Measurements from ENCODE around the gene MT4. TPM values are rescaled to one million over a fixed set of nuclear protein-coding genes. Genes with fewer than 3 reads are reported as not detected.

Gene MT4
- total RNA-seq: not detected in 2 replicates

GRCh38 chr16:56564793-56565477 lies at the start of gene MT4:
TSS of gene MT4 (plus strand) at chr16:56565073. CDS start at chr16:56565129, 56 bp downstream.

GRCh38 chr16:56519459-56520250 lies 45.2 kb upstream of the MT4 start, which contains the start of gene BBS2:
TSS of gene BBS2 (minus strand) at chr16:56520024. CDS start at chr16:56519862, 162 bp downstream.

GRCh38 chr16:56589141-56590039 lies 24.5 kb downstream of the MT4 start, which contains the start of gene MT3:
TSS of gene MT3 (plus strand) at chr16:56589528. CDS start at chr16:56589591, 63 bp downstream.

GRCh38 chr16:56608043-56608875 lies 43.4 kb downstream of the MT4 start, which contains the start of gene MT2A:
TSS of gene MT2A (plus strand) at chr16:56608584. CDS start at chr16:56608656, 72 bp downstream.

Other genes starting within 250 kb of the MT4 start
- gene AMFR, start 139.5 kb upstream of the MT4 start, total RNA-seq: 107 and 127 TPM in 2 replicates
- gene NUDT21, start 113.7 kb upstream of the MT4 start, total RNA-seq: 60.9 and 80.9 TPM in 2 replicates
- 40.3 and 78.2 TPM in 2 replicates for gene OGFOD1, start 113.5 kb upstream of the MT4 start, total RNA-seq
- gene BBS2, start 45.0 kb upstream of the MT4 start, total RNA-seq: 28.7 and 48.4 TPM in 2 replicates
- gene MT3, start 24.5 kb downstream of the MT4 start, total RNA-seq: 0.81 TPM in 1 of 2 replicates, not detected in the other
- gene MT2A, start 43.5 kb downstream of the MT4 start, total RNA-seq: 54.9 and 221 TPM in 2 replicates
- 44.0 and 78.9 TPM in 2 replicates for gene MT1E, start 60.7 kb downstream of the MT4 start, total RNA-seq
- gene MT1M, start 67.6 kb downstream of the MT4 start, total RNA-seq: 0.18 and 0.32 TPM in 2 replicates
- gene MT1A, start 73.6 kb downstream of the MT4 start, total RNA-seq: 5.7 and 6.9 TPM in 2 replicates
- not detected in 2 replicates for gene MT1B, start 86.8 kb downstream of the MT4 start, total RNA-seq
- gene MT1F, start 92.9 kb downstream of the MT4 start, total RNA-seq: 0.18 TPM in 1 of 2 replicates, not detected in the other
- gene MT1G, start 103.0 kb downstream of the MT4 start, total RNA-seq: not detected in 2 replicates
- gene MT1H, start 104.7 kb downstream of the MT4 start, total RNA-seq: not detected in 2 replicates
- gene MT1X, start 117.4 kb downstream of the MT4 start, total RNA-seq: 63.2 and 353 TPM in 2 replicates
- gene NUP93, start 165.1 kb downstream of the MT4 start, total RNA-seq: 45.7 and 46.0 TPM in 2 replicates

All from cardiac atrium fibroblast (primary cell).